GM19467 (cell line): ENCODE results near the gene DLL4.

Experiments used
- ATAC-seq: cut with Tn5 transposase; IDR thresholded peaks from one replicate; pipeline ENCODE4 v1.9.1; 2021; ENCODE audit warnings: mild to moderate bottlenecking, moderate library complexity; ENCODE audit not compliant: unreplicated experiment

Gene DLL4

DNA sequence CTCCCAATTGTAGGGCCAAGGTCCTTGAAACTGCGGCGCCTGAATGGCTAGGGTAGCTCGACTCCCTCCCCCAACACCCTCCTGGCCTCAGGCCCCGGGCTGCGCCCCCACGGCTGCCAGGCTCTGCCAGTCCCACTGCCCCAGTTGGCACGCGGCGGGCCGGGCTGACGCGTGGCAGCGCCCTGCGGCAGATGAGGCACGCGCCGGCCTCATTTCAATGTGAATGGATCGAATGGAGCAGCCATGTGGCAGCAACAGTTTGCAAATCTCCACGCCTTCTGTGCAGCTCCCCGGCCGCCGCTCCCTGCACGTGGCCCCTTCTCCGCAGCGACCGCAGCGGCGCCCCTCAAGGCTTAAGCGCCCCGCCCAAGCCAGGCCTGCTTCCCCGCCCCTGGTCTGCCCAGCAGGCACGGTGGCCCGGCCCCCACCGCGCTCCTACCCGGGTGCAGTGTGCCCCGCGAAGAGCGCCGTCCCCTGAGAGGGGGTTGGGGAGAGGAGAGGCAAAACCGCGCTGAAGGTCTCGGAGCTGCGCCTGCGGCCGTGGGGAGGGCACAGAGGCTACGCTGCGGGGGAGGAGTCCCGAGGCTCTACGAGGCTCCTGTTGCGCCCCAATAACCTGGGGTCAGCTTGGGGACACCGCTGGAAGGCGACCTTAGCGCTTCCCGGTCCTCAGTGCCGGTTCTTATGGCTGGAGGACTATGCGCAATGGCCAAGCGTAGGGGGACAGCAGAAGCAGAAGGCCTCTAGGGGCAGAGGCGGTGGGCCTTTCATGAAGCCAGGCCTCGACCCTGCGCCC lies 3.1 kb upstream of the DLL4 start:
- no peak for ATAC-seq

DNA sequence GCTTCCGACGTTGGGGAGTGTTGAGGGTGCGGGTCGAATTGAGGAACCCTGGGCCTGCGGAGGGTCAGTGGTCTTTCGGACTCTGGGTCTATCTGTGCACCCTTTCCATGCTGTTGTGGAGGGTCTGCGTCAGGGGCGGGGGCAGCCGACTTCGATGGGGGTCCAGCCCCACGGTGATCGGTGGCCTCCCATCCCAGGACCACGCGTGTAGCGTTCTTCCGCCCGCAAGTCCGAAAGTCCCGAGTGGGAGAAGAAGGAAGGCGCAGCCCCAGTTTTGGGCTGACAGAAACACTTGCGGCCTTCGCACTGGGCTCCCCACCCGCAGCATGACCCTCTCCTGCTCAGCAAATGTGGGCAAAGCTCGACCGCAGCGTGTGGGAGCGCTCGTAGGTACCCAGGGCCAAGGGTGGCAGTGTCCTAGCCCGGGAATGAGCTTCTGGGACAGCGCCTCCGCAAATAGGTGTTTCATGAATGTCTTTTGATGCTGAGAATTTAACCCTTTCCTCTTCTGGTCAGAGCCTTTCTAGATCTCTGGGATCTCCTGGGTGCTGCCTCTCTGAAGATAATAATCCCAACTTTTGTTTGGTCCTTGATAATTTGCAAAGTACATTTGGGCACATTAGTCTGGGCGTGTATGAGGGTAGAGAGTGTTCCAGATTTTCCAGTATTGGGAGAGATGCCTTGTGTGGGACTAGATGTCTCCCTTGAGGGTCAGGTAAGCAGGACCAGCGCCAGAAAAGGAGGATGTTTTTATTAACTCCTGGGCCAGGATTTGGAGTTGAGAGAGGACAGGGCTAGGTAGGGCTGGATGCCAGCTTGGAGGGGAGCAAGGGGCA lies 2.3 kb upstream of the DLL4 start:
- ATAC-seq = no peak

DNA sequence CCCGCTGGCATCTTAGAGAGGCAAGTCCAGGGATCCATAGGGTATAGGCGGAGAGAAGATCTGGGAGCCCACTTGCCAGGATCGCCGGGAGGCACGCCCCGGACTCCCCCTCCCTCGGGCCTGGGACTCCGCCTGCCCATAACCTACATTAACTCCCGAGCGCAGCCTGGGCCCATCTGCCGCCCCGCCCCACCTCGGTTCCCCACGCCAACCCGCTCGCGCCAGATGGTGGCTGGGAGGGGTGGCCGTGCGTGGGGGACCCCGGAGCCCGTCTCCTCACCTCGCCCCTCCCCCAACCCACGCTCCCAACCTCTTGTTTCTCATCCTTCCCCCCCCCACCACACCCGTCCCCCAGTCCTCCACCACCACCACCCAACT lies 1.7 kb upstream of the DLL4 start:
- no peak for ATAC-seq

DNA sequence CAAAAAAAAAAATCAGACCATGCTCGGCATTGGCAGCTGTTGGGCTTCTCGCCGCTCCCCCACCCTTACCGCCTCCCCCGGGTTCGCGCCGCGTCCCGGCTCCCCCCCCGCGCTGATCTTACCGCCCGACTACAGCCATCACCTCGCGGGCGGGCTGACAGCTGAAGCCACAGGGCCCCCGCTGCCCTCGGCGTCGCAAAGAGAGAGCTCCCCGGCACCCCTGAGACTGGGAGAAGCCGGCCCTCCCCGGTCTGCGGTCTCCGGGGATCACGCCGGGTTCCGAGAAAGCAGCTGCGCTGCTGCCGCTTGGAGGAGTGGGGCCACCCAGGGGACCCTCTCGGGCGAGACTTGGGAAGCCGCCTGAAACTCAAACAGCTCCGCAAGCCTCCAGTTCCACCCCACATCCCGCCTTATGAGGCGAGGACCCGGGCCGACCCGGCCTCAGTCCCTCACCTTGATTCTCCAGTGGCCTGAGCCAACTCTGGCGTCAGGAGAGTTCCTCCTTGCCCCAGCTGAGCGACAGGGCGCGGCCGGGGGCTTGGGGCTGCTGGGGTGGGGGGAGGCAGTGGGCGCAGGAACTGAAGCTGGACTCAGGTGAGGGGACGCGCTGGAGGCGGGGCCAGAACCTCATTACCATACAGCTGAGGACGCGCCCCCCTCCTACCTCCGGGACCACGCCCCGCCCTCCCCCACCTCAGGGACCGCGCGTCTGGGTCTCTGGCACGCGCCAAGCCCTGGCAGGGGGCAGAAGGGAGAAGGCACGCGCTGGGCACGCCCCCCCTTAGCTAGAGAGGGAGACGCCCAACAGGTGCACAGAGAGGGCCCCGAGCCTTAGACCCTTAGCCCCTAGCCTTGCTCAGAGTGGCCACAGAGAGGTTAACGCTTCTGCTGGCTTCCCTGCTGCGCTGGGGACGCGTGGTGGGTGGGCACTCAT lies 1.0 kb upstream of the DLL4 start:
- ATAC-seq = no peak

DNA sequence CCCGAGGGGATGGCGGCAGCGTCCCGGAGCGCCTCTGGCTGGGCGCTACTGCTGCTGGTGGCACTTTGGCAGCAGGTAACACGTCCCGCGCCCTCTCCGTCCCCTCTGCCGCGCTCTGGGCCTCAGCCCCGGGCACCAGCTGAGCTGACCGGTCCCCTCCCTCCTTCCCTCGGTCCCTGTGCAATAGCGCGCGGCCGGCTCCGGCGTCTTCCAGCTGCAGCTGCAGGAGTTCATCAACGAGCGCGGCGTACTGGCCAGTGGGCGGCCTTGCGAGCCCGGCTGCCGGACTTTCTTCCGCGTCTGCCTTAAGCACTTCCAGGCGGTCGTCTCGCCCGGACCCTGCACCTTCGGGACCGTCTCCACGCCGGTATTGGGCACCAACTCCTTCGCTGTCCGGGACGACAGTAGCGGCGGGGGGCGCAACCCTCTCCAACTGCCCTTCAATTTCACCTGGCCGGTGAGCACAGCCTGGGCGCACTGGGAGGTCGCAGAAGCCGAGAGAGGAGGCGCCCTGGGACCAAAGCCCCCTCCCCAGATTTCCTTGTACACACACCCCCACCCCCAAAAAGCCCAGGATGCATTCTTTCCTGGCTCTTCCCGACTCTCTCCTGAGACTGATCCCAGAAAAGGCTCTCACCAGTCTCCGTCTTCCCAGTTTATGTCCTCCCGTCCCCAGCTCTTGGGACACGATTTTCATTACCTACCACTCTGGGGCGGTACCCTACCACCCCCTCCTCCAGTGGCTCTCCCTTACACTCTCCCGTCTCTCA lies 705 bp downstream of the DLL4 start:
- no peak for ATAC-seq

DNA sequence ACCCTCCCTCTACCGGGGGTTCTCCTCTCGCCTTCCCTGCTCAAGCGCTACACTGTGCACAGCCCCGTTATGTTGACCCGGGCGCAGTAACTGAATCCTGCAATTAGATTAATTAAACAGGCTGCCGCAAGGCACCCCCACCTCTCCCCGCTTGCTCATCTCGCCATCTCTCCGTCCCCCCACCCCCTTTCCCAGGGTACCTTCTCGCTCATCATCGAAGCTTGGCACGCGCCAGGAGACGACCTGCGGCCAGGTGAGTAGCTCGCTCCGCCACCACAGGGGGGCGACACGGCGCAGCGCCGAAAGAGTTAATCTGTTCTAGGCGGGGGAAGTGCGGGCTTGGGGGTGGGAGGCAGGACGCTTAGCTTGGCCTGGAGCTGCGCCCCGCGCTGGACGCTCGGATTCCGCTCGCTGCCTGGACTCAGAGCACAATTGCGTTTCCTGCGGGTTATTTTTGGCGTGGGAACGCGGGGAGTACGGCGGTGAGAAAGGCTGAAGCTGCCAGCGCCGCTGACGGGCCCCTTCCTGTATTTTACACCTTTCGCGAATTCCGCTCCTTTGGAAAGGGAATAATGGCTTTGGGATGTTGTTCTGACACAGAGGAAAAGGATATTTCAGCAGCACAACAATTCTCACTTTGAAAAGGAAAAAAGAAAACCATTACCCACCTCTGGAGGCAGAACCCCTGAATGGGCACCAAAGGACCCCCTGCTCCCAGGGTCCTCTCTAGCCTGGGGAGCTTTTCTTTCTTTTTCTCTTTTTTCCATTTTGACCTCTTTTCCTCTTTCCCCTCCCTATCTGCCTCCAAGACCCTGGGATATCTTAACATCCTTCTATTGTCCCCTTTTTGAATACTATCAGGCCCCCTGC lies 1.5 kb downstream of the DLL4 start:
- no peak for ATAC-seq

DNA sequence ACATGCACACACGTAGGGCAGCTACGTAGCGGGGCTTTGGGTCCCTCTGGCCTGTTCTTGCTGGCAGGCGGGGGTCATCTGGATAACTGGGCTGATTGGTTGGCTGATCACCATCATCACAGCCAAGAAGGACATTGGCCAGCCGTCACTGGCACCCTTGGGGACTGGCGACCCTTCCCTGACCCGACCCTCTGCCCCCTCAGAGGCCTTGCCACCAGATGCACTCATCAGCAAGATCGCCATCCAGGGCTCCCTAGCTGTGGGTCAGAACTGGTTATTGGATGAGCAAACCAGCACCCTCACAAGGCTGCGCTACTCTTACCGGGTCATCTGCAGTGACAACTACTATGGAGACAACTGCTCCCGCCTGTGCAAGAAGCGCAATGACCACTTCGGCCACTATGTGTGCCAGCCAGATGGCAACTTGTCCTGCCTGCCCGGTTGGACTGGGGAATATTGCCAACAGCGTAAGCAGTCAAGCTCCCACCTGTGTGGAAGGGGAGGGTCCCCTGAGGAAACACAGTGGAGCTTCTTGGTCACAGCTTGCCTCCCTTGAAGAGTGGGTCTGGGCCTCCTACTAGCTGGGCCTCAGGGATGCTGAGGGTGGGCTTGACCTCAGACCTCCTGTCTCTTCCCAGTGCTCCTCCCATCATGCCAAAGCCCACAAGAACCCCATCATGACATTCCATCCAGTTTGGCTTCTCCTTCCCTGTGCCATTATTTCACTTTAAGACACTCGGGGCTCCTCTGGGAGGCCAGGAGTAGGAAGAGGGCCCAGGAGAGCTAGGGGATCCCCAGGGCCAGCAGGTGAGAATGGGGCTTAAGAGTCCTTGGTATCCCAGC lies 2.4 kb downstream of the DLL4 start:
- ATAC-seq = no peak

DNA sequence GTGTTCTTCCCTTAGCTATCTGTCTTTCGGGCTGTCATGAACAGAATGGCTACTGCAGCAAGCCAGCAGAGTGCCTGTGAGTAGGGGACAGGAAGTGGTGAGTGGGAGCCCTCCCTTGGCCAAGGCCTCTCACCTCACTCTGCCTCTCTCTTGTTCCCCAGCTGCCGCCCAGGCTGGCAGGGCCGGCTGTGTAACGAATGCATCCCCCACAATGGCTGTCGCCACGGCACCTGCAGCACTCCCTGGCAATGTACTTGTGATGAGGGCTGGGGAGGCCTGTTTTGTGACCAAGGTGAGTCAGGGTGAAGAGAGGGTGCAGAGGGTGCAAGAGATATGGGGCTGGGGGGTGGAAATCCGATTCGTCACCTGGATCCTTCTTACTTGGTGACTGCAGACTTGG lies 3.0 kb downstream of the DLL4 start:
- ATAC-seq = no peak

DNA sequence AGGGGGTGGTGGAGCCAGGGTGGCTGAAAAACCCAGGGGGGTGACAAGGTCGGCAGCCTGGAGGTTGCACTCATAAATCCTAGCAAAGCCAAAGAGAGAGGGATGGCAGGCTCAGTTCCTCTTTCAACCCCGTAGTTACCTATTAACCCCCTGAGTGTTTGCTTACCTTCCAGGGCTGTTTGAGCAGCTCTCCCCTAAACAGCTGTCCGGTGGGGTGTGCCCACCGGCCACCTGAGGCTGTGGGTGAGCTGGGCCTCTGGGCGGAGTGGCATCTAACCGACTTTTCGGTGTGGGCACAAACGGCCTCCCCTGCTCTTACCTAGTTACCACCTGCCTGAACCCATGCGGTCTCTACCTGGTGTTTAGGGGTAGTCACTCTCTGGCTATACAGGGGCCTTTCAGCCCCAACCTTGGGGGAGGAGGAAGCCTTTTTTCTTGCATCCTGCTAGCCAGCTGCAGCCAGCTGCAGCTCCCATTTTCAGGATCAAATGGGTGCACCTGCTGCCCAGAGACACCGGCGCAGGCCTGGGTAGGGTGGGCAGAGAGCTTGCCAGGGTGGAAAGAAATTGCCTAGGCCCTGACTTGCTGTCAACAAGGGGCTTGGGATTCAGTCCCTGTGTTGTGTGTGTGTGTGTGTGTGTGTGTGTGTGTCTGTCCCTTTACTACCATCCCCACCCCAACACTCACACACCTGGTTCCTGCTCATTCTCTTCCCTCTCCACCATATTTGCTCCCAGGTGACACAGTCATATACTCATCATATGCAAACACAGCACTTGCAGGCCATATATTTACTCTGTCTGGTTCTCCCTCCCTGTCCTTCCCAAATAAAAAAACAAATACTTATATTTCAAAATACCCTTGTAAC lies 3.7 kb downstream of the DLL4 start:
- no peak for ATAC-seq

DNA sequence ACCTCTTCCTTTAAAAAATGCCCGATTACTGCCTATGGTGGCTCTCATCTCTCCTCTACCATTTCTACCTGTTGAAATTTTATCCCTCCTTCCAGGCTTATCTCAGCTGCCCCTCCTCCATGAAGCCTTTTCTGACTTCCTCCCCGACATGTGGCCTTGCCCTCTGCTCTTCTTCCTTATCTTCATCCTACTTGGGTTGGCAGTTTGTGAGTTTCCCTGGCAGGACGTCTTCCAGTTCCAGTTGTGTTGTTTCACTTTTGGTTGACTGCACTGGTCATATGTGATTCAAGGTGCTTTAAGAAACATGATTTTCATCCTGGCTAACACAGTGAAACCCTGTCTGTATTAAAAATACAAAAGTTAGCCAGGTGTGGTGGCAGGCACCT lies 4.4 kb downstream of the DLL4 start:
- no peak for ATAC-seq

DNA sequence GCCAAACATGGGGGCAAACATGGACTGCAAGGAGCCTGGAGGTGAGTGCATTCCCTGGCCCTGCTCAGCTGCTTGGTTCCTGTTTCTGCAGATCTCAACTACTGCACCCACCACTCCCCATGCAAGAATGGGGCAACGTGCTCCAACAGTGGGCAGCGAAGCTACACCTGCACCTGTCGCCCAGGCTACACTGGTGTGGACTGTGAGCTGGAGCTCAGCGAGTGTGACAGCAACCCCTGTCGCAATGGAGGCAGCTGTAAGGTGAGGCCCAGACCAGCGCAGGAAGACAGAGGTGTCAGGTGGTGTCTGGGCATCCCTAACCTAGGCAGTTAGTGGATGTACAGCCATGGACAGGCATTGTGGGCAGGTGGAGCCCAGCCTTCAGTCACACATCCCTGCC lies 5.3 kb downstream of the DLL4 start:
- no peak for ATAC-seq

DNA sequence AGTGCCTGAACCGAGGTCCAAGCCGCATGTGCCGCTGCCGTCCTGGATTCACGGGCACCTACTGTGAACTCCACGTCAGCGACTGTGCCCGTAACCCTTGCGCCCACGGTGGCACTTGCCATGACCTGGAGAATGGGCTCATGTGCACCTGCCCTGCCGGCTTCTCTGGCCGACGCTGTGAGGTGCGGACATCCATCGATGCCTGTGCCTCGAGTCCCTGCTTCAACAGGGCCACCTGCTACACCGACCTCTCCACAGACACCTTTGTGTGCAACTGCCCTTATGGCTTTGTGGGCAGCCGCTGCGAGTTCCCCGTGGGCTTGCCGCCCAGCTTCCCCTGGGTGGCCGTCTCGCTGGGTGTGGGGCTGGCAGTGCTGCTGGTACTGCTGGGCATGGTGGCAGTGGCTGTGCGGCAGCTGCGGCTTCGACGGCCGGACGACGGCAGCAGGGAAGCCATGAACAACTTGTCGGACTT lies 7.1 kb downstream of the DLL4 start:
- no peak for ATAC-seq

DNA sequence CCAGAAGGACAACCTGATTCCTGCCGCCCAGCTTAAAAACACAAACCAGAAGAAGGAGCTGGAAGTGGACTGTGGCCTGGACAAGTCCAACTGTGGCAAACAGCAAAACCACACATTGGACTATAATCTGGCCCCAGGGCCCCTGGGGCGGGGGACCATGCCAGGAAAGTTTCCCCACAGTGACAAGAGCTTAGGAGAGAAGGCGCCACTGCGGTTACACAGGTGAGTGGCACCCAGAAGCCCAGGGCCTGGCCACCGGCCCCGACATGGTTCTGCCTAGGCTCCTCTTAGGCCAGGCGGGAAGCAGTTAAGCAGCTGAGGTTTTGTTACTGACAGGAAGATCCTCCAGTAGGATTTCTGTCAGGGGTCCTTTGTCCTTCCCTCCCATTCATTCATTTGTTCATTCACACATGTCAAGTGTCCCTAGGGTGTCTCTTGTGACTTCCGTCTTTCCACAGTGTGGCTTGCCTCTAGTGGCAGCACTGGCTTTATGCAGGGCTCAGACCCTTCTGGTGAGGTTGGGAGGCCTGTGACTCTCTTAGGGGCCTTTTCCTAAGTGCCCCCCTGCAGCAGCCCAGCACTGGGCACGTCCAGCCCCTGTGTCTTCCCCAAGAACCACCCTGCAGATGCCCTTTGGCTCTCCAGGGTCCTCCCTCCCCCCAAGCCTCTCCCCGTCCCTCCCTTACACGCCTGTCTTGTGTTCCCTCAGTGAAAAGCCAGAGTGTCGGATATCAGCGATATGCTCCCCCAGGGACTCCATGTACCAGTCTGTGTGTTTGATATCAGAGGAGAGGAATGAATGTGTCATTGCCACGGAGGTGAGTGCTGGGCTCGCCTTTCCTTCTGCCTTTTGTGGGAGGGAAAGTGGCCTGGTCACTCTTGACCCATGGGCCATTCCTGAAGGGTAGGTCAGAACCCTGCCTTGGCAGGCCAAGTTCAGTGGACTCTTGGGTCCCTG lies 7.8 kb downstream of the DLL4 start:
- no peak for ATAC-seq

DNA sequence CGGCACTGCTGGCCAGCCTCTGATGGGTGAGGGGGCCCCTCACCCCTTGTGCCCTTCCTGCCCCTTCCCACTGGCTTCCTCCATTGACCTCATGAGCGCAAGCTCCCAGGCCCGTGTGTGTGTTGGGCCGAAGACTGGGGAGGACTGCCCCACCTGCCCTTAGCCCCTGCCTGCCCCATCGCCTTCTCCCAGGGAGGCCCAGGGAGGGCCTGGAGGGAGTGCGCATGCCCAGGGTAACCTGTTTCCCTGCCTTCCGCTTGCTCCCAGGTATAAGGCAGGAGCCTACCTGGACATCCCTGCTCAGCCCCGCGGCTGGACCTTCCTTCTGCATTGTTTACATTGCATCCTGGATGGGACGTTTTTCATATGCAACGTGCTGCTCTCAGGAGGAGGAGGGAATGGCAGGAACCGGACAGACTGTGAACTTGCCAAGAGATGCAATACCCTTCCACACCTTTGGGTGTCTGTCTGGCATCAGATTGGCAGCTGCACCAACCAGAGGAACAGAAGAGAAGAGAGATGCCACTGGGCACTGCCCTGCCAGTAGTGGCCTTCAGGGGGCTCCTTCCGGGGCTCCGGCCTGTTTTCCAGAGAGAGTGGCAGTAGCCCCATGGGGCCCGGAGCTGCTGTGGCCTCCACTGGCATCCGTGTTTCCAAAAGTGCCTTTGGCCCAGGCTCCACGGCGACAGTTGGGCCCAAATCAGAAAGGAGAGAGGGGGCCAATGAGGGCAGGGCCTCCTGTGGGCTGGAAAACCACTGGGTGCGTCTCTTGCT lies 8.8 kb downstream of the DLL4 start:
- no peak for ATAC-seq

DNA sequence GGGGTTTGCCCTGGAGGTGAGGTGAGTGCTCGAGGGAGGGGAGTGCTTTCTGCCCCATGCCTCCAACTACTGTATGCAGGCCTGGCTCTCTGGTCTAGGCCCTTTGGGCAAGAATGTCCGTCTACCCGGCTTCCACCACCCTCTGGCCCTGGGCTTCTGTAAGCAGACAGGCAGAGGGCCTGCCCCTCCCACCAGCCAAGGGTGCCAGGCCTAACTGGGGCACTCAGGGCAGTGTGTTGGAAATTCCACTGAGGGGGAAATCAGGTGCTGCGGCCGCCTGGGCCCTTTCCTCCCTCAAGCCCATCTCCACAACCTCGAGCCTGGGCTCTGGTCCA lies 9.4 kb downstream of the DLL4 start:
- ATAC-seq = no peak

DNA sequence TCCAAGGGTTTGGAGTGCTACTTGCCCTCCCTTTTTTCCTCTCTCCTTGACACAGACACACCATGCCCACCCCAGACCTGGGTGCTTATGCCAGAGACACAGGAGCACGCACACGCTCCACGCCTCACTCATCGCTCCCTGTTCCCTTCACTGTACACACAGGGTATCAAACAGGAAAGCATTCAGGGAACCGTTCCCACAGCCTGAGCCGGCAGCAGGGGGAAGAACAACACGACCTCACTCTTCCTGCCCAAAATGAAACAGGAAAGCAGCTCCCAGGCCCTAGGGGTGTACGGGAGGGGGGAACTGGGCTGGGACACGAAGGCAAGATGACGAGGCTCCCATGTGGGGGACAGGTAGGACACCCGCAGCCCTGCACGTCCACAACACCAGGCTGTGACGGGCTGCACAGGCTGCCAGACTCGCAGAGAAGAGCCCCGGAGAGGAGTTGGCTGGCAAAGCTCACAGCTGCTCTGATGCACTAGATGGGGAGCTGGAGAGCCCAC lies 11.2 kb downstream of the DLL4 start:
- no peak for ATAC-seq
